Hair follicle dermal papilla cell (primary cell): ENCODE results near the gene KRT27. TPM values are rescaled to one million over a fixed set of nuclear protein-coding genes. Genes with fewer than 3 reads are reported as not detected.

Source experiments
- total RNA-seq: library from RNA; depleted of rRNA; stranded (reverse); fragments of >200 nt; gene quantifications from 2 replicates; pipeline ENCODE4 v1.2.3, GENCODE V29; 2012

The KRT27 gene
- total RNA-seq, result not detected in 2 replicates

GRCh38 chr17:40782450-40782849 is at the start of gene KRT27:
Gene KRT27, minus strand, starts transcription at chr17:40782550. Its CDS starts 57 bp downstream, at chr17:40782493.

GRCh38 chr17:40822132-40822812 is 39.9 kb upstream of the KRT27 start, which contains the start of gene KRT10:
Gene KRT10, minus strand, starts transcription at chr17:40822614. Its CDS starts 29 bp downstream, at chr17:40822585.

GRCh38 chr17:40799859-40800258 is 17.5 kb upstream of the KRT27 start, which contains the start of gene KRT28:
Gene KRT28, minus strand, starts transcription at chr17:40799959. Its CDS starts 66 bp downstream, at chr17:40799893.

GRCh38 chr17:40772101-40772500 is 10.2 kb downstream of the KRT27 start, which contains the start of gene KRT26:
Gene KRT26, minus strand, starts transcription at chr17:40772201. Its CDS starts 88 bp downstream, at chr17:40772113.

GRCh38 chr17:40755231-40755630 is 27.1 kb downstream of the KRT27 start, which contains the start of gene KRT25:
Gene KRT25, minus strand, starts transcription at chr17:40755331. Its CDS starts 60 bp downstream, at chr17:40755271.

Other genes with a start within 250 kb of the KRT27 start
- gene CCR7, start 217.1 kb downstream of the KRT27 start, total RNA-seq, result not detected in 2 replicates
- 90.9 and 91.8 TPM in 2 replicates for gene SMARCE1, start 134.7 kb downstream of the KRT27 start, total RNA-seq
- gene KRT222, start 117.4 kb downstream of the KRT27 start, total RNA-seq, result not detected in 2 replicates
- gene KRT24, start 78.8 kb downstream of the KRT27 start, total RNA-seq, result not detected in 2 replicates
- gene KRT25, start 27.2 kb downstream of the KRT27 start, total RNA-seq, result not detected in 2 replicates
- gene KRT26, start 10.3 kb downstream of the KRT27 start, total RNA-seq, result not detected in 2 replicates
- not detected in 2 replicates for gene KRT28, start 17.4 kb upstream of the KRT27 start, total RNA-seq
- 2.1 and 3.4 TPM in 2 replicates for gene KRT10, start 40.1 kb upstream of the KRT27 start, total RNA-seq
- not detected in 2 replicates for gene KRT12, start 84.7 kb upstream of the KRT27 start, total RNA-seq
- gene KRT20, start 102.7 kb upstream of the KRT27 start, total RNA-seq, result not detected in 2 replicates
- 0.16 and 0.85 TPM in 2 replicates for gene KRT23, start 155.1 kb upstream of the KRT27 start, total RNA-seq
- not detected in 2 replicates for gene KRT39, start 184.4 kb upstream of the KRT27 start, total RNA-seq
- not detected in 2 replicates for gene KRT40, start 201.8 kb upstream of the KRT27 start, total RNA-seq
- not detected in 2 replicates for gene KRTAP3-3, start 211.6 kb upstream of the KRT27 start, total RNA-seq
- not detected in 2 replicates for gene KRTAP3-2, start 217.4 kb upstream of the KRT27 start, total RNA-seq
- gene KRTAP3-1, start 226.6 kb upstream of the KRT27 start, total RNA-seq, result not detected in 2 replicates
- 1.5 and 6.0 TPM in 2 replicates for gene KRTAP1-5, start 244.7 kb upstream of the KRT27 start, total RNA-seq
- gene KRTAP1-4, start 247.6 kb upstream of the KRT27 start, total RNA-seq, result not detected in 2 replicates